NCI-H2196 (cell line): ENCODE results near the gene RBPMS2.
"Not testable (repeated sequence)": the region's sequence is repeated elsewhere in the genome, so short reads cannot be mapped to it uniquely, and the experiment has no call there.

Experiments
- DNase-seq: peaks from one replicate; lab custom pipeline; 2025; ENCODE audit not compliant: unreplicated experiment; lab: John Stamatoyannopoulos, UW

Gene RBPMS2

DNA sequence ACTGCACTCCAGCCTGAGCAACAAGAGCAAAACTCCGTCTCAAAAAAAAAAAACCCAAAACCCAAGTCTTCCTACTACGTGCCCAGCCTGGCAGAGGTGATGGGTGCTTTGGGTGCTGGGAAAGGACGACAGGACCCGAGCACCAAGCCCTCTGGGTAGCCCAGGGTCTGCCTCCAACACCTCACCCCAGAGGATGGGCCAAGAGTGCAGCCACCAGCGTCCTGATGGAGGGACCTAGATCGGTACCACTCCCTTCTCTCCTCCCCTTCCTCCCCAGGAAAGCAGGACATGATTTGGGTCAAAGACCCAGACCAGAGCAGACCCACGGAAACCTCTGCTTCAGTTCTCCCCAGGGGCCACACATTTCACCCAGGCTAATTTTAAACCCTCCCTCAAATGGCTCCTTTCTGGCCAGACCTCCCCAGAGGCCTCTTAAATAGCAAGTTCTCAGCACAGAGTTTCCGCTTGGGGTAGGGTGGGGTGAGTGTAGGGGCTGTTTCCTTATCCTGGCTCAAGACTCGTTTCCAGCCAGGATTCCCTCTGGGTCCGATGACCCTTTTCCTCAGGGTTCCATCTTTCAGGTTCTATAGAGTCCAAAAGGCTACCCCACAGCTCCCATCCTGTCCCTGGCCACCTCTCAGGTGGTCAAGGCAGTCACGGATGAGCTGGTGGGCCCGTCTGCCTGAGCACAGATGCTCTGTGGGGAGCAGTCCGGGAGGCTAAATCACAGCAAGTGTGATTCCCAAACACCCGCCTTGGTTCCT, 20.5 kb downstream of the RBPMS2 start:
- DNase-seq = no peak

DNA sequence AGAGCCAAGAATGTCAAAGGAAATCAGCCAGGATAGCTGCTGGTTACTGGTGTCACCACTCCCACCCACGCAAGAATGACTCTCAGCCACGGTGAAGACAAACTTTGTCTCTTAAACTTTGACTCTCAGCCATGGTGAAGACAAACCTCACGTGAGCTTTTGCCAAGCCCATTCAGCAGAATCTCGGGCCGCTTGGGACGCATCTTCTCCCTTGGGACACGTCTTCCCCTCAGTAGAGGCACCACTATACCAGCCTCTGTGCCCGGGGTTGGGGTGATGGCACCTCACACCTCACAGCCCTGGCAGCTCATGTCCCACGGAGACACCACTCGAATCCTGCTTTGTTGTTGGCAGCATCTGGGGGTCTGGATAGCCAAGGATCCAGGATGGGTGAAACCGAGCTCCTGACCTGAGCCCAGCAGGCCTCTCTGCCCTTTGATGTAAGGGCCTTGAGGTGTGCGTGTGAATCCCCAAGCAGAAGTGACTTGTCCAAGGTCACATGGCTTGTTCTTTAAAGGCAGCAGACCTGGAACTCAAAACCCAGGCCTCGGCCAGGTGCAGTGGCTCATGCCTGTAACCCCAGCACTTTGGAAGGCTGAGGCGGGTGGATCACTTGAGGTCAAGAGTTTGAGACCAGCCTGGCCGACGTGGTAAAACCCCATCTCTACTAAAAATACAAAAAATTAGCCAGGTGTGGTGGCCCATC, 21.8 kb downstream of the RBPMS2 start:
- no peak for DNase-seq

DNA sequence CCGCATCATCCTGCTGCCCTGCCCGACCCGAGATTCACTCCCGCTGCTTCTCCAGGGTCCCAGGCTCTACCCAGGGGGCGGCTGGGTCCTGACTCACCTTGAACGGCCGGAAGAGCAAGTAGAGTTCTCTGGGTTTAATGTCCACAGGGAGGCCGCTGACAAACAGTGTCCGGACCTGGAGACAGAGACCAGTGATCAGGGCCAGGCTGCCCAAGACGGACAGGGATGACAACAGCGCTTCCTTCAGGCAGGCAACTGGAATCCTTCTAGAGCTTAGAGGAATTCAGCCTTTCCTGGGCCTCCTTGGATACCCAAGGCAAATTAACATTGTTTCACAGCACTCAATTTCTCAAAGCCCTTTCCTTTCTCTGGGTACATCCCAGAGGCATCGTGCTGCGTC, 23.9 kb downstream of the RBPMS2 start:
- DNase-seq = no peak

DNA sequence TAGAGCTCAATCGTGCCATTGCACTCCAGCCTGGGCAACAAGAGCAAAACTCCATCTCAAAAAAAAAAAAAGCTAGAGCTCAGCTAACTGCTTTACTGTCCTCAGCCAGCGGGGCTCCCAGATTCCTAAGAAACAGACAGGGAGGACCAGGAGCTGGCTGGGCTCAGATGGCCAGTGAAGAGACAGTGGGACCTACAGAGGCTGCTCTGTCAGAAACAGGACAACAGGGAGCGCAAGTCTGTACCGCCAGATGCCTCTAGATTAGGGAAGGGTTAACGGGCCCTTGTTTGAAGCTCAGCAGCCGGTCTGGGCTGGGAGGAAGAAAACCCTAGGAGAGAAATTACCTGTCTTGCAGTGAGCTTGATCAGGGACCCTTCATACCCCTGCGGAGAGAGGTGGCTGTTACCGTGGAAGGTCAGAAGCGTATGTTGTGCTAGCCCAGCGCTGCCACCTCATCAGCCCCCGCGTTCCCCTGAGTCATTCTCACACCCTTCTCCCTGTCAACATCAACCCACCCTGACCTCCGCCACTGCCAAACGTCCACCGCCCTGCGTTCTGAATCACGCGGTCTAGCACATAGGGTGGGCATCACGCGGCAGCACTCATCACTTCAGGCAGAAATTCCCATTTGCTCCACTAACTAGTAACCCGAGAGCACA, 25.3 kb downstream of the RBPMS2 start:
- DNase-seq = no peak

DNA sequence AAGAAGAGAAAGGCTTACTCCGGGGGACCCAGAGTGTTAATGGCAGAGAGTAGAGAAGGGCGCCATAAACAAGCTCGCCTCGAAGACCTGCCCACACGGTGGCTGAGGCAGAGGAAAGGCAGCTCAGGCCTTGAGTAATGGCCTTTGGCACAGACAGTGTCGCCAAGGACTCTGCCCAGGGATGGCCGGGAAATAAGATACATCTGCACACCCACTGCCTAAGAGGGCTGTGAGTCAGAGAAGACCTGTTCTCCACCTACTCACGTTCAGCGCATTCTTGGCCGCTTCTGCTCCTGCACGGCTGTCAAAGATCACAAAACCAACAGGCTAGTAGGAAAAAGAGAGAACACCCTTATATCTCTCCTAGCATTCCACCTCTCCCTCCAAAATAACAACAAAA, 26.2 kb downstream of the RBPMS2 start:
- DNase-seq = no peak

DNA sequence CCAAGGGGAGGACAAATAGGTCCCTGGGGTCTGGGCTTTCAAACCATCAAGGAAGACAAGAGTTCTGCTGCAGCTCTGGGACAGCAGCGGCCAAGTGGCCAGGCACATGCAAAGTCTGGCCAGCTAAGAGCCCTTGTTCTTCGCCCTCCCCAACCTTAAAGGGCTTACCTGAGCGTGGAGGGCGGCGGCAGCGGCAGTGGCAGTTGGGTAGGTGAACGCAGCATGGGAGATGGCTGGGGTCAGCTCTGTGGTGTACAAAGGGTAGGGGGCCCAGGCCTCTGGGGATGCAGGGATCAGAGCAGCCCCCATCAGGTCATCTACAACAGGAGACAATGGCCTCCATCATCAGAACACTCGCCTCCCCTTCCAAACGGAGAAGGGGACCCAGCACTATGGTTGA, 27.1 kb downstream of the RBPMS2 start:
- DNase-seq = no peak

DNA sequence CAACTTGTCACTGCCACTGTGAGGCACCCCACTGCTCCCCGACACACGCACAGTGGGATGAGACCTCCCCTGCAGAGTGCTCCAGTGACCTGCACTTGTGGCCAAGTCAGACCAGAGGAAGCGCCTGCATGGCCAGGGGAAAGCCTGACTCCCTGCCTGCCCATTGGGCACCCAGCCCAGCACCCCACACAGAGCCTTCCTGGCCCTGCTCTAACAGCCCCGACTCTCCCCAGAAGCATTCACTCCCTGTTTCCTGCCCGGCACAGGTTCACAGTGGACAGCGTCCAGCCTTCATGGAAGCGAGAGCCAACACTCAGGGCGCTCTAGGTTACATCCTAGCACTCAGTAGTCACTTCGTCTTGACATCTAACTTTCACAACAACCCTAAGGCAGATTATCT, 27.8 kb downstream of the RBPMS2 start:
- no peak for DNase-seq

DNA sequence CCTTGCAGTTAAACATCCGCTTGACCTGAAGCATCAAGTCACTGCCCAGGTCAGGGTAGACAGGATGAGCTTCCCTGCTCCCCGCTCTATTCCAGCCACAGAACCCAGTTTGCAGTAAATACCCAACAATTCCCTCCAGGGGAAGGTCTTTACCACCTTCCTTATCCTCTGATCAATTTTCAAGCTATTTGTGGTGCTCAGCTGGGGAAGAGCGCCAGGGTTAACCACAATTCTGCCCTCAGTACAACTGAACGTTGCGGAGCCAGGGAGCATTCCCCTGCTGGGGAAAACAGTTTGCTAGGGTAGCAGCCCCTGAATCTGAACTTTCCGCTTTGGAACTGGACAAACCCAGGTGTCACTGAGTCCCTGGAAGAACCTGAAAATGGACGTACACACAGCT, 28.5 kb downstream of the RBPMS2 start:
- DNase-seq = no peak

DNA sequence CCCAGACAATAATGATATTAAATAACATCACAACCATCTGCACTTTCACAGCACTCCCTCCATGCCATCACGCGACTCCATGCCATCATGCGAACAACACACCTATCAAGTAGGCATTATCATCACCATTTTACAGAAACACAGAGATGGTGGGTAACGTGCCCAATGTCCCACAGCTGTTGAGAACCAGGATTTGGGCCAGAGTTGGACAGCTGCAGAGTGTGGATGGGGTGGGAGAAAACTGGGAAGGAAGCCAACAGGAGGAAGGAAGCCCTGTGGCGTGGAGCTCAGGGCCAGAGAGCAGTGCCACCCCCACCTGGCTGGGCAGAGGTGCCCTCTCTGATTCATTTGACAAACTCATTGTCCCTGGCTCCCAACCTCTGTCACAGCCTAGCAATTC, 29.0 kb downstream of the RBPMS2 start:
- DNase-seq = no peak

DNA sequence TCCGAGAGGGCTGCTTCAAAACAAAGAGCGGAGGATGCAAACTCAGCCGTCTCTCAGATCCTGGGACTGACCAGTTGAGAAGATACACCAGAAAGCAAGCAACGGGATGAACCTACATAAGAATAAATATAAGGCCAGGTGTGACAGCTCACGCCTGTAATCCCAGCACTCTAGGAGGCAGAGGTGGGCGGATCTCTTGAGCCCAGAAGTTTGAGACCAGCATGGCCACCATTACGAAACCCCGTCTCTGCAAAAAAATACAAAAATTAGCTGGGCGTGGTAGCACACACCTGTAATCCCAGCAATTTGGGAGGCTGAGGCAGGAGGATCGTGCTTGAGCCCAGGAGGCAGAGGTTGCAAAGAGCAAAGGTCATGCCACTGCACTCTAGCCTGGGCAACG, 31.7 kb downstream of the RBPMS2 start:
- no peak for DNase-seq

DNA sequence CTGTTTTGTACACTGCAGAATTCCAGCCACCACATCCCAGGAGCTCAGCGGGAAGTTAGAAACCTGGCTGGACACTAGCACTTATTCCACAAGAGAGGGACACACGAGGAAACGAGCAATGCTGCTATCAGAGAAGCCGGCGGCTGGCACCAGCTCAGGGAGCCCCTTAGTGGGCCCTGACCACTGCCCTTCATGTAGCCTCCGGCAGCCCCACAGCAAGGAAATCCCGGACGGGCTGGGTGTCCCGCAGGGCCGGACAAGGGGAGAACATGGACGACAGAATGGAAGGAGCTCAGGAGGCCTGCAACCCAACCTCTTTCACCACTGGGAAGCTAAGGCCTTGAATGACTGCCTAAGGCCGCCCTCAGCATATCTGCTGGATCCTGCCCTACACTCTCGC, 32.5 kb downstream of the RBPMS2 start:
- no peak for DNase-seq

DNA sequence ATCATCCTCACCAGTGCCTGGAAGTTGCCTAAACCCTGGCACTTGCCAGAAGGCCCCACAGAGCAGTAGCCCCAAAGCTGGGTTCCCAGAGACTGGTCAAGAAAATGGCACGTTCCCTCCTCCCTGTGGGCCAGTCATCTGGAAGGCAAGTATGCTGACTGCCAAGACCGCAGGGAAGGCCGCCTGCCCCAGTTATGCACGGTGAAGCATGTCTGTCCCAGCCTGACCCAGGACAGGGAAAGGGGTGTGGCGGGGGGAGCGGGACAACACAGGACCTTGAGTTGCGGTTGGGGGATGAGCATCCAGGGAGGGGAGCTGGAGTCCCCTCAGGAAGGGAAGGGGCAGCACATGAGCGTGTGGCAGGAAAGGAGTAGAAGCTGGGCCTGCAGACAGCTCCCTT, 33.0 kb downstream of the RBPMS2 start:
- DNase-seq = no peak

DNA sequence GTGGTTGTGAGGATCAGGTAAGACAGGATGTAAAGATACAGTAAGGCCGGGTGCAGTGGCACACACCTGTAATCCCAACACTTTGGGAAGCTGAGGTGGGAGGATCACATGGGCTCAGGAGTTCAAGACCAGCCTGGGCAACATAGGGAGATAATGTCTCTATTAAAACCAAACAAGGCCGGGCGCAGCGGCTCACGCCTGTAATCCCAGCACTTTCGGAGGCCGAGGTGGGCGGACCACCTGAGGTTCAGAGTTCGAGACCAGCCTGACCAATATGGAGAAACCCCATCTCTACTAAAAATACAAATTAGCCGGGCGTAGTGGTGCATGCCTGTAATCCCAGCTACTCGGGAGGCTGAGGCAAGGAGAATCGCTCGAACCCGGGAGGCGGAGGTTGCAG, 33.7 kb downstream of the RBPMS2 start:
- not testable (repeated sequence) for DNase-seq

DNA sequence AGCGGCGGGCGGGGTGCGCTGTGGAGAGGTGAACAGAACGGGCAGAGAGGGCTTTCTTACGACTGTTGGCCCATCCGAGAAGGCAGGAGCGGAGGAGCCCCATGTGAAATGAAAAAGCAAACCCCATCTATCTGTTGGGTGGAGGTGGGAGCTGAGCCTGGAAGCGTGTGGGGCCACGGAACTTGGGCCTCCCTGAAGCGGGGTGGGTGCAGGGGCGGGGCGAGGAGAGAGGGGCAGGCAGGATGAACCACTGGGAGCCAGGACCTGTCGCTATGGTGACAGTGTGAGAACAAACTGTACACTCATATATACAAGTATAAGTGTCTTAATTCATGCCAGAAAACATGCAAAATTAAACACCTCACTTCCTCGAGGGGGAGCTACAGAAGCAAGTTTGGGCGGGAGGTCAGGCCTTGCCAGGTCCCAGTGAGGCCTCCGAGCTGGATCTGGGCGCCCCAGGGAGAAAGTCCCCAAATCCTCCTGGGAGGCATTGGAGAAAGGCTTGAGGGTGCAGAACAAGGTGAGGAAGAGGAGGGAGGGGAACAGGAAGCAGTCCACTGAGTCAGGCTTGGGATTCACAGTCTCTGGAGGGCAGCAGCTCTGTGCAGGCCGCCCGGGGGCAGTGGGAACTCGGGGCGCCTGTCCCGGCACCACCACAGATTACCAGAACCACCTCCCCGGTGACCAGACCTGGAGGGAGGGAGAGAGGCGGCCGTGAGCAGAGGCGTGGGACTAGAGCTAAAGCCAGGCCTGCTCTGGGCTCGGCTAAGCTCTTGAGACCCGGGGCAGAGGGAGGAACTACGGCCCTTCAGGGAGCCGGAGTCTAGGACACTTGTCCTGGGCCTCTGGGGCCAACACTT, 34.8 kb downstream of the RBPMS2 start:
- DNase-seq = no peak

DNA sequence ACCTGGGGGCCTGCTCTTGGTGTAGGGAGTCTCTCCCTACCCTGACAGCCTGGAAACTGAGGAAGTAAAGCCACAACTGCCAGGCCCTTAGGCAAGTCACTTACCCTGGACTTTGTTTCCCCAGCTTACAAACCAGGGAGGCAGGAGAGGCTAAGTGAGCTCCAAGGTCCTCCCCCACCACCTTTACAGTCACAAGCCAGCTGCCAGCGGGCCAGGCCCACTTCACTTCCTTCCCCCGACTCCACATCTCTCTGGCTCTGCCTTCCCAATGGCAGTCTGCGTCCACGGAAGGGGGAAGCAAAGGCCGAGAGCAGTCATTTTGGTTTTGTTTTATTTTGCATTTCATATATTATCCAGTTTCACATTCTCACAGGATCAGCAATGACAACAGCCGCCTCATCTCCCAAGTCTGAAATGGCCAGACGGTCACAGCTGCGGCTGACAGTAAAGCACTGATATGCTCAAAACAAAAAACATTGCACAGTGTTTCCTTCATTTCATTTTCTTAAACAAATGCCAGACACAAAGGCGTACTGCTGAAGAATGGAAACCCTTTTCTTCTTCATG, 35.7 kb downstream of the RBPMS2 start:
- DNase-seq = no peak

DNA sequence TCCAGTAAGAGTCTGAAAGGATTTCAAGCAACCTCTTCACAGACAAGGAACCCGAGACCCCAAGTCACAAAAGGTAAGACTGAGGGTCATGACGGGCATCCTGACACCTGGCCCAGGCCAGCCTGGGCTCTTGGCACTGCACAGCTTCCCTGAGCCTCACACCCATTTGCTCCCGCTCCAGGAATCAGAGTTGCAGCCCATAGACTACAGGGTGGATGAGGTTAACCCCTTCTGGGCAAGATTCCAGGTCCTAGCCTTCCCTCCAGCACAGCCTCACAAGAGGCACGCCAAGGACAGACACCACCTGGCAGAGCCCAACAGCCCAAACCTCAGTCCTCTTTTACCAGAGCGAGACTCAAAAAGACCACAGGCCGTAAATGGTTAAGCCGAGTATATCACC, 36.2 kb downstream of the RBPMS2 start:
- DNase-seq = no peak

DNA sequence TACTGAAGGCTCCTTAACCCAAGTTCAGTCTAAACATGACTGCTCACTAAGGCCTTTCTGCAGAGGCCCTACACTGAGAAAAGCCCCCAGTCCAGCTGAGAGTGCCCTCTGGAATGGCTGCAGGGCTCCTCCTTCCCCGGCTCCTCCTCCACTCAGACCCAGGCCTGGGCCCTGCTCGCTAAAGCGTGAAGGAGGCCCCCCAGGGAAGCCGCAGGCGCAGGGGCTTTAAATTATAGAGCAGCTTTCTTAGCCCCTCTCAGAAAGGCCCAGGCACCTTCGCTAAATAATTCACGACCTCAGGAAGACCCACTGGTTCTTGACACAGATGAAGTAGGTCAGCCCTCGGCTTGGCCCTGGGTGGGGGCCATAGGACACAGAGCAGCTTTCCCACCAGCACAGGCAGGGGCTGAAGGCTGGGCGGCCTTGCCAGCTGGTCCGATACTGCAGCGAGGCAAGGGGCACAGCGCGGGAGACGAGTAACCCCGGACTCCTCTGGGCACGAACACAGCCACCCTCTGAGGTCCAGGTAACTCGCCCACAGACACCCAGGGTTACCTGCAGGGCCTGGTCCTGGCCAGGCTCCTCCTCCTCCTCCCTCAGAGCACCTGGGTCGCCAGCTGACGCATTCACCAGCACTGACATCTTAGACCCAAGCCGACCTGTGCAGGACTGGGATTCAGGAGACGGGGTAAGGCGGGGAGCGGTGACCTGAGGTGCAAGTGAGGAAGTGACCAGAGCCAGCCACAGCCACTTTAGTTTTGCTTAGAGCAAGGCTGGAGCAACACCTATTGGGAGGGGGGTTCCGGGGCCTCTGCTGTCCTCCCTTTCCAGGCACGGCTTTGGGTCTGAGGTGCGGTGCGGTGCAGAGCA, 36.9 kb downstream of the RBPMS2 start:
- DNase-seq = no peak

DNA sequence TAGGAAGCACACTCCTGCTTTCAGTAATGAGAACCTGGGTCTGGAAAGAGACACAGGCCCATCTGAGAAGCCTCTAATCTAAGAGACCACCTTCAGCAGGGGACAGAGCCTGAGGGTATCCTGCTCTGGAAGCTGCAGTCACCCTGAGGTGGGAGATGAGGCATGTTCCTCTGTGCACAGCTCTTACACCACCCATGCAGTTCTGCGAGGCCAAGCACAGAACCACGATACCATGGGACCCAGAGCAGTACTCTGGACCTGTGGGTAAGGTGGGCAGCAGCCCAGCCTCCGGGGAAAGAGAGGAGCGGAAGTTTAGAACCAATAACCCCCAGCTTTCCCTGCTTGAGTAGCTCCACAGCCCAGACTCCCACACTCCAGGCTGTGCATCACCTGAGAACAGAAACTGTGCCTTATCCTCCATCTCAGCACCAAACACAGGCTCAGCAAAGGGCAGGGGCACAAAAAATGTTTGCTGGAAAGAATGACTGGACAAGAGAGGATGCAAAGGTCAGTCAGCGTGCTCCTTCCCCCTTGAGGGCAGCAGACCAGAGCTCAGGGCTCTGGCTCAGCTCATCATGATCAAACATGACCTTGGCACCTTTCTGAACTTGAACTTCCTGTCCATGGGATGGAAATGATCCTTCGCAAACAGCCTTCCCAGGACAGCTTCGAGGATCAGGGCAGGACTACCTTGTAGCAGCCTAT, 43.1 kb downstream of the RBPMS2 start:
- DNase-seq = no peak

DNA sequence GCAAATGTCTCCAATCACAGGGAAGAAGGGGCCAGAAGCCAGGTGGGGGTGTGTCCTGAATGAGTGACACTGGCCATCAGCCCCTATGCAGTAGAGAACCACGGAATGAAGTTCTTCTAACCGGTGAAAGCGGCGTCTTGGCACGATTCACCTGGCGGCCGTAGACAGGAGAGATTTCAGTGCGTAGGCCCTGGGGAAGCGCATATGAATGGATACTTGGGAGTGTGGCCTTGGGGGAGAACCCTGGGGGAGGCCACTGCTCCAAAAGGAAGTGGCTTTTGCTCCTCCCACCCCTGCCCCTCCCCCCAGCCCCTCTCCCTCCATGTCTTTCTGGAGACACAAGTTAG, 43.6 kb downstream of the RBPMS2 start:
- no peak for DNase-seq
